HepG2 (cell line): ENCODE measurements around the gene USP40.

Experiments used
- CEBPB ChIP-seq: IDR thresholded peaks from 2 replicates; pipeline ENCODE4 v1.6.1; 2011; ENCODE audit warnings: low read depth, low read length, improper control_type of control experiment, borderline replicate concordance
- NFIC ChIP-seq: IDR thresholded peaks from 2 replicates; pipeline ENCODE4 v1.6.1; 2012; ENCODE audit warnings: mild to moderate bottlenecking, low read length, inconsistent platforms
- POLR2A ChIP-seq, 2 experiments: IDR thresholded peaks; 2 replicates each; pipeline ENCODE4 v1.6.1; 2011; ENCODE audit warnings: low read depth in 2 of 2, low read length in 2 of 2, mild to moderate bottlenecking in 1 of 2, moderate library complexity in 1 of 2; ENCODE audit not compliant: insufficient read depth in 1 of 2
- TAF1 ChIP-seq: sonication (generic); formaldehyde crosslinking; IDR thresholded peaks from 2 replicates; pipeline ENCODE4 v1.4.0; 2020; ENCODE audit warnings: missing genetic modification reagents
- ZEB1 ChIP-seq: IDR thresholded peaks from 2 replicates; pipeline ENCODE4 v1.6.1; 2012; ENCODE audit warnings: mild to moderate bottlenecking, low read depth, inconsistent platforms; ENCODE audit not compliant: insufficient replicate concordance
- TF ChIP-seq, protein P1 (sequence below): sonication (generic); formaldehyde crosslinking; IDR thresholded peaks from 2 replicates; pipeline ENCODE4 v1.5.0; 2020; ENCODE audit warnings: mild to moderate bottlenecking, missing genetic modification reagents
- TF ChIP-seq, protein P2 (sequence below): sonication (generic); formaldehyde crosslinking; IDR thresholded peaks from 2 replicates; pipeline ENCODE4 v1.5.0; 2020; ENCODE audit warnings: mild to moderate bottlenecking, missing genetic modification reagents, moderate library complexity

DNA sequence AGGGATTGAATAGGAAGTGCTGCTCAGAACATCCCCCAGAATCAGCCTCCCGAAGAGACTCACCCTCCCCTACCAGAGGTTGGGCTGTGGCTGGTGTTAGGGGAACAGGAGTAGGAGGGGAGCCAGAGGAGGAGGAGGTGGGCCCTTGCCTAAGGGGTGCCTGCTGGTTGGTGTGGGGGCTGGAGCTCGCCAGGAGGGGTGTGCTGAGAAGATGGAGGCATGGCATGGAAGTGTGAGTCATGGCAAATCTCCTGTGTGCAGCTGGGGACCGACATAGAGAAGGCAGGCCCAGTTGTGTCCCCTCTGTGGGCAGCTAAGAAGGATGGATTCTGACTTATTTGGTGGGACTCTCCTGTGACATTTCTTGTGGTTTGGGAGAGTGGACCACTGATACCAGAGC lies 138.6 kb downstream of the USP40 start:
- TF ChIP-seq, protein P1, sequence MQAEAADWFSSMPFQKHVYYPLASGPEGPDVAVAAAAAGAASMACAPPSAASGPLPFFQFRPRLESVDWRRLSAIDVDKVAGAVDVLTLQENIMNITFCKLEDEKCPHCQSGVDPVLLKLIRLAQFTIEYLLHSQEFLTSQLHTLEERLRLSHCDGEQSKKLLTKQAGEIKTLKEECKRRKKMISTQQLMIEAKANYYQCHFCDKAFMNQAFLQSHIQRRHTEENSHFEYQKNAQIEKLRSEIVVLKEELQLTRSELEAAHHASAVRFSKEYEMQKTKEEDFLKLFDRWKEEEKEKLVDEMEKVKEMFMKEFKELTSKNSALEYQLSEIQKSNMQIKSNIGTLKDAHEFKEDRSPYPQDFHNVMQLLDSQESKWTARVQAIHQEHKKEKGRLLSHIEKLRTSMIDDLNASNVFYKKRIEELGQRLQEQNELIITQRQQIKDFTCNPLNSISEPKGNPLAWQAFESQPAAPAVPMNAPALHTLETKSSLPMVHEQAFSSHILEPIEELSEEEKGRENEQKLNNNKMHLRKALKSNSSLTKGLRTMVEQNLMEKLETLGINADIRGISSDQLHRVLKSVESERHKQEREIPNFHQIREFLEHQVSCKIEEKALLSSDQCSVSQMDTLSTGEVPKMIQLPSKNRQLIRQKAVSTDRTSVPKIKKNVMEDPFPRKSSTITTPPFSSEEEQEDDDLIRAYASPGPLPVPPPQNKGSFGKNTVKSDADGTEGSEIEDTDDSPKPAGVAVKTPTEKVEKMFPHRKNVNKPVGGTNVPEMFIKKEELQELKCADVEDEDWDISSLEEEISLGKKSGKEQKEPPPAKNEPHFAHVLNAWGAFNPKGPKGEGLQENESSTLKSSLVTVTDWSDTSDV (CRISPR knock-in tag) = no peak
- TF ChIP-seq NFIC = no peak
- TF ChIP-seq ZEB1 = no peak
- TF ChIP-seq, protein P2, sequence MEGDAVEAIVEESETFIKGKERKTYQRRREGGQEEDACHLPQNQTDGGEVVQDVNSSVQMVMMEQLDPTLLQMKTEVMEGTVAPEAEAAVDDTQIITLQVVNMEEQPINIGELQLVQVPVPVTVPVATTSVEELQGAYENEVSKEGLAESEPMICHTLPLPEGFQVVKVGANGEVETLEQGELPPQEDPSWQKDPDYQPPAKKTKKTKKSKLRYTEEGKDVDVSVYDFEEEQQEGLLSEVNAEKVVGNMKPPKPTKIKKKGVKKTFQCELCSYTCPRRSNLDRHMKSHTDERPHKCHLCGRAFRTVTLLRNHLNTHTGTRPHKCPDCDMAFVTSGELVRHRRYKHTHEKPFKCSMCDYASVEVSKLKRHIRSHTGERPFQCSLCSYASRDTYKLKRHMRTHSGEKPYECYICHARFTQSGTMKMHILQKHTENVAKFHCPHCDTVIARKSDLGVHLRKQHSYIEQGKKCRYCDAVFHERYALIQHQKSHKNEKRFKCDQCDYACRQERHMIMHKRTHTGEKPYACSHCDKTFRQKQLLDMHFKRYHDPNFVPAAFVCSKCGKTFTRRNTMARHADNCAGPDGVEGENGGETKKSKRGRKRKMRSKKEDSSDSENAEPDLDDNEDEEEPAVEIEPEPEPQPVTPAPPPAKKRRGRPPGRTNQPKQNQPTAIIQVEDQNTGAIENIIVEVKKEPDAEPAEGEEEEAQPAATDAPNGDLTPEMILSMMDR (CRISPR knock-in tag) = no peak
- no peak for TF ChIP-seq POLR2A (IDR thresholded peaks at IDR 0.05; ENCODE audit: insufficient read depth in 1 of 2, low read depth in 2 of 2, low read length in 2 of 2)
- no peak for TF ChIP-seq TAF1 (CRISPR knock-in tag)
- TF ChIP-seq CEBPB = no peak
